Glutamatergic neuron (in vitro differentiated cells): Measurements from ENCODE around the gene FBXL17. TPM values are rescaled to one million over a fixed set of nuclear protein-coding genes. Genes with fewer than 3 reads are reported as not detected.

ENCODE experiments used
- DNase-seq: peaks from one replicate; pipeline ENCODE4 v3.0.0; 2022
- H3K27ac Mint-ChIP-seq: one replicate; pipeline ENCODE4 v1.8.0; 2020; ENCODE audit warnings: mild to moderate bottlenecking, mixed read lengths, inconsistent platforms; ENCODE audit not compliant: unreplicated experiment
- H3K27me3 Mint-ChIP-seq: one replicate; pipeline ENCODE4 v1.8.0; 2020; ENCODE audit warnings: mild to moderate bottlenecking, moderate library complexity, mixed read lengths, inconsistent platforms; ENCODE audit not compliant: unreplicated experiment
- H3K36me3 Mint-ChIP-seq: one replicate; pipeline ENCODE4 v1.8.0; 2020; ENCODE audit warnings: mild to moderate bottlenecking, mixed read lengths, inconsistent platforms; ENCODE audit not compliant: unreplicated experiment
- H3K4me1 Mint-ChIP-seq: one replicate; pipeline ENCODE4 v1.8.0; 2020; ENCODE audit warnings: mild to moderate bottlenecking, low read depth, mixed read lengths, inconsistent platforms; ENCODE audit not compliant: unreplicated experiment
- H3K4me3 Mint-ChIP-seq: one replicate; pipeline ENCODE4 v1.8.0; 2020; ENCODE audit warnings: mild to moderate bottlenecking, mixed read lengths, inconsistent platforms; ENCODE audit not compliant: unreplicated experiment
- H3K9me3 Mint-ChIP-seq: one replicate; pipeline ENCODE4 v1.8.0; 2020; ENCODE audit warnings: mild to moderate bottlenecking, moderate library complexity, mixed read lengths, inconsistent platforms; ENCODE audit not compliant: unreplicated experiment
- total RNA-seq: library from RNA; stranded (reverse); fragmentation: NEBNext Ultra II Directional; extraction: Animal tissue kit (Norgen Biotek cat#: 25700); gene quantifications from one replicate; pipeline ENCODE4 v1.2.1, GENCODE V29; 2021; ENCODE audit not compliant: unreplicated experiment
- TF ChIP-seq, protein P1 (sequence below): fragments of 200-600 bp; sonication (generic); IDR thresholded peaks from one replicate; pipeline ENCODE4 v1.5.0; 2021; ENCODE audit not compliant: partially characterized antibody, unreplicated experiment

Gene FBXL17
- total RNA-seq, 1 donor from 2014 or later, result 20.3 TPM

DNA sequence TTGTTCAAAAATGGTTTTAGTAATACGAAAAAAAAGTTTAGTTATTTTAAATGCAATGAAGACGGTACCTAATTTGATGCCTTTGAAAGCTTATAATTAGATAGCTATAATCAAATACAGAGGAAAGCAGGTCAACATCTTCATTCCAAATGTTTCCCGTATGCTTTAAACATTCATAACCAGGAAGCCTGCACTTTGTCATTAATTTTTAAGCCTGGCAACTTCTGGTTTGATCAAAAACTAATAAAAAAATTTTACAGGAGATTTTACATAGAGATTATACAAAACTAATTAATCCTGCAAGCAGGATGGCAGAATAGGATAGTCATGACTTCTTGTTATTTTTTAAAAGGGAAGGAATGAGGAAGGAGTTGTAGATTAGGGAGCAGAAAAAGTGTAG lies 353.0 kb downstream of the FBXL17 start:
- Mint-ChIP-seq H3K36me3 (no peaks in the 10 kb centered on the region), H3K4me1 (peaks cover 24% of the 10 kb centered on the region), H3K27ac (no peak overlapping the region), H3K4me3 (no peak overlapping the region), H3K27me3 (peaks cover 2% of the 10 kb centered on the region), H3K9me3 (no peaks in the 10 kb centered on the region)
- TF ChIP-seq, protein P1, sequence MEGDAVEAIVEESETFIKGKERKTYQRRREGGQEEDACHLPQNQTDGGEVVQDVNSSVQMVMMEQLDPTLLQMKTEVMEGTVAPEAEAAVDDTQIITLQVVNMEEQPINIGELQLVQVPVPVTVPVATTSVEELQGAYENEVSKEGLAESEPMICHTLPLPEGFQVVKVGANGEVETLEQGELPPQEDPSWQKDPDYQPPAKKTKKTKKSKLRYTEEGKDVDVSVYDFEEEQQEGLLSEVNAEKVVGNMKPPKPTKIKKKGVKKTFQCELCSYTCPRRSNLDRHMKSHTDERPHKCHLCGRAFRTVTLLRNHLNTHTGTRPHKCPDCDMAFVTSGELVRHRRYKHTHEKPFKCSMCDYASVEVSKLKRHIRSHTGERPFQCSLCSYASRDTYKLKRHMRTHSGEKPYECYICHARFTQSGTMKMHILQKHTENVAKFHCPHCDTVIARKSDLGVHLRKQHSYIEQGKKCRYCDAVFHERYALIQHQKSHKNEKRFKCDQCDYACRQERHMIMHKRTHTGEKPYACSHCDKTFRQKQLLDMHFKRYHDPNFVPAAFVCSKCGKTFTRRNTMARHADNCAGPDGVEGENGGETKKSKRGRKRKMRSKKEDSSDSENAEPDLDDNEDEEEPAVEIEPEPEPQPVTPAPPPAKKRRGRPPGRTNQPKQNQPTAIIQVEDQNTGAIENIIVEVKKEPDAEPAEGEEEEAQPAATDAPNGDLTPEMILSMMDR, result no peak
- no peak for DNase-seq

DNA sequence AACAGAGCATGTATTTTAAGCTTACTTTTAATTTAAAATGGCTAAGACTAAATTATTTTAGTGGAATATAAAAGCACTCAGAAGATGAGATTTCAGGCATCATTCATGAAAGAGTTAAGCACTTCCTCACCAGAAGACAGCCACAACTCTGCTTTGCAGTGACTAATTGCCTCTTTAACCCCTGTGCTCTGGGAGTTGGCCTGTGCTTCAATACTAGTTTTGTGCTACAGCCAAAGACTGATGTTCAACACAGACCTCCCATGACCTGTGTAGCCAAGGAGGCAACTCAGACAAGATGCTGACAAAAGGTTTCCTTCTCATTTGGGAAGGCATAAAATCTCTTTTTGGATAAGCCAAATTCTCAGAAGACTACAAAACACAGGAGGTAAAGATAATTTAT lies 353.5 kb downstream of the FBXL17 start:
- no peaks in the 10 kb centered on the region for H3K36me3 Mint-ChIP-seq
- H3K27ac Mint-ChIP-seq, result no peak overlapping the region
- DNase-seq, result no peak
- H3K4me1 Mint-ChIP-seq, result peaks cover 24% of the 10 kb centered on the region
- peaks cover 2% of the 10 kb centered on the region for H3K27me3 Mint-ChIP-seq
- TF ChIP-seq, protein P1, result no peak
- no peaks in the 10 kb centered on the region for H3K9me3 Mint-ChIP-seq
- H3K4me3 Mint-ChIP-seq, result peak overlapping the region; percentile 70

DNA sequence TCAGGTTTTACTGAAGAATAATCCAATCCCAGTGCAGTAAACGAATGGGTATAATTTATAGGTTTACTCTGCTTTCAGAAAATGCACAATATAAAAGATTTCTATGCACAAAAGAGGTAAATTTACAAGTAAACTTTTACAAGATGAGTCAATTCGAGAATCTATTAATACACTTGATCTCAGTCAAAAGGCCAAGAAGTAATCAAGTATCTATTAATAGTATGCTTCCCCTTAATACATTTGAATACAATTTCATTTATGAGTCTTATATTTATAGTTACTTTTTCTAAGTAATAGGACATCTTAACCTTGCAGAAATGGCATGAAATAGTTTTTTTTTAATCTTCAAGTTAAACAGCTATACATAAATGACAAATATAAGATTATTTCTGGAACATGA lies 355.9 kb downstream of the FBXL17 start:
- Mint-ChIP-seq H3K27ac (no peak overlapping the region), H3K27me3 (peaks cover 2% of the 10 kb centered on the region), H3K36me3 (no peaks in the 10 kb centered on the region), H3K4me1 (peaks cover 24% of the 10 kb centered on the region), H3K9me3 (no peaks in the 10 kb centered on the region), H3K4me3 (no peak overlapping the region)
- no peak for DNase-seq
- TF ChIP-seq, protein P1, result no peak

DNA sequence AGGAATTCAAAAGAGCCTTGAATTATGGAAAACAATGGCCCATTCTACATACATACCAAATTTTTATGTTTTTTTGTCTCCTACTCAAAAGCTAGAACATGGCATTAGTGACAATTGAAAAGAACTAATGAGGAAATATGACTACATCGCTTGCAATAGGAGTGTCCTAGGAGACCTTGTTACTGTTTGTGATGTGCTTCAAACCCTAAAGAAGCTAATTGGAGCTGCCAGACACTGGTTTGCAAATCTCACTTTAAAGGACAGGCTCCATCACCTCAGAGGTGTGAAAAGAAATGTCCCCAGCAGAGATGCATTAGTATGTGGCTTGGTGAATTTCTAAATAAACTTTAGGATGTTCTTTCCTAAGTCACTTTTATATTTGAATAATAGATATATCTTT lies 356.9 kb downstream of the FBXL17 start:
- peaks cover 24% of the 10 kb centered on the region for H3K4me1 Mint-ChIP-seq
- no peak overlapping the region for H3K4me3 Mint-ChIP-seq
- DNase-seq, result no peak
- TF ChIP-seq, protein P1, result no peak
- H3K27ac Mint-ChIP-seq, result peak overlapping the region; percentile 25
- peaks cover 2% of the 10 kb centered on the region for H3K27me3 Mint-ChIP-seq
- no peaks in the 10 kb centered on the region for H3K36me3 Mint-ChIP-seq
- H3K9me3 Mint-ChIP-seq, result no peaks in the 10 kb centered on the region

DNA sequence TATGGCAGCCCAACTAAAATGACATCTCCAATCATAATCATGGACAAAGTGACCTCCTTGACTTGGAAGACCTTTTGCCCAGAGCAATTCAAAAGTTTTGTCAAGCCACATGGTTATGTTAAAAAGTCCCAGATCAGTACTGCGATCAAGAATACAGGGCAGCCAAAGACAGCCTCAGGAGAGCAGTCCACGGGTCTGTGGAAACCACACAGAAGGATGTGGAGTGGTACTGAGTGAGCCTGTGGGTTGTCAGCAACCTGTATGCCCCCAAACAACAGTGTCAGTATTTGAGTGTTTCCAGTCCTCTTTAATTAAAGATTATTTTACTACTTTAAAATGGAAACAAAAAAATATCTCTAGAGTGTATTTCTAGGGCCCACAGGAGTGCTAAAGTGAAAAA lies 365.8 kb downstream of the FBXL17 start:
- Mint-ChIP-seq H3K4me1 (peaks cover 1% of the 10 kb centered on the region), H3K27ac (no peak overlapping the region), H3K27me3 (no peaks in the 10 kb centered on the region), H3K36me3 (no peaks in the 10 kb centered on the region), H3K4me3 (no peak overlapping the region), H3K9me3 (no peaks in the 10 kb centered on the region)
- DNase-seq, result no peak
- TF ChIP-seq, protein P1, result no peak
